Endothelial cell of umbilical vein (primary cell): ENCODE results near the gene ITGA2. TPM values are rescaled to one million over a fixed set of nuclear protein-coding genes. Genes with fewer than 3 reads are reported as not detected.
"Not testable (repeated sequence)": the region's sequence is repeated elsewhere in the genome, so short reads cannot be mapped to it uniquely, and the experiment has no call there.

Experiments
- BruUV-seq: library from RNA; stranded (reverse); fragments of 400-500 nt; replicated peaks from 2 replicates; lab custom pipeline; 2021; lab: Mats Ljungman, UMichigan
- CTCF ChIA-PET: fragments of 300-600, 350-600 bp; sonication (Branson Sonifier 250); formaldehyde crosslinking; loops from one replicate; lab custom pipeline; 2021; ENCODE audit warnings: antibody characterized with exemption, inconsistent platforms; lab: Charles Lee
- POLR2A ChIA-PET: fragments of 300-600, 350-600 bp; sonication (Branson Sonifier 250); formaldehyde crosslinking; loops from one replicate; lab custom pipeline; 2021; ENCODE audit warnings: antibody characterized with exemption, inconsistent platforms; lab: Charles Lee
- DNase-seq: peaks from one replicate; pipeline ENCODE4 v3.0.0-alpha.2; 2011; ENCODE audit warnings: low read depth, low spot score
- FAIRE-seq: peaks from 2 replicates; lab custom pipeline; 2011; peaks lifted over from hg19 to GRCh38; lab: Jason Lieb, UNC
- H2AFZ ChIP-seq: 2 replicates; pipeline ENCODE4 v1.6.0; 2012; ENCODE audit warnings: low read depth, low read length, control low read depth, inconsistent platforms
- H3K27ac ChIP-seq: 2 replicates; pipeline ENCODE4 v1.5.1; 2011; ENCODE audit warnings: low read depth, mild to moderate bottlenecking, control low read depth, low read length, moderate library complexity; ENCODE audit not compliant: insufficient read depth
- H3K27me3 ChIP-seq, 2 experiments: 2 replicates each; pipeline versions ENCODE4 v1.6.0 to v1.6.1; 2011; ENCODE audit warnings: low read length in 2 of 2, mixed read lengths in 1 of 2; ENCODE audit not compliant: control insufficient read depth in 2 of 2, insufficient read depth in 2 of 2
- H3K36me3 ChIP-seq, 2 experiments: 2 replicates in 1 of 2; 3 replicates in 1 of 2; pipeline ENCODE4 v1.5.1; 2011; ENCODE audit warnings: low read length in 2 of 2, mild to moderate bottlenecking in 1 of 2, moderate library complexity in 1 of 2; ENCODE audit not compliant: control insufficient read depth in 2 of 2, insufficient read depth in 2 of 2; ENCODE audit errors: extremely low read depth in 1 of 2
- H3K4me1 ChIP-seq: 3 replicates; pipeline ENCODE4 v1.5.1; 2011; ENCODE audit warnings: mild to moderate bottlenecking, low read length; ENCODE audit not compliant: control insufficient read depth, insufficient read depth; ENCODE audit errors: extremely low read depth
- H3K4me2 ChIP-seq: 2 replicates; pipeline ENCODE4 v1.6.1; 2011; ENCODE audit warnings: low read length, control low read depth, mixed read lengths; ENCODE audit not compliant: insufficient read depth
- H3K4me3 ChIP-seq, 3 experiments: fragments of 200-600 bp in 1 of 3; sonication (generic), shearing (Covaris generic) in 1 of 3; replicated peaks in 1 of 3; 2 replicates each; pipeline ENCODE4 v1.5.1; 2011 to 2016; ENCODE audit warnings: control low read depth in 3 of 3, low read length in 3 of 3, mild to moderate bottlenecking in 2 of 3, inconsistent platforms in 1 of 3, low read depth in 1 of 3, moderate library complexity in 1 of 3; ENCODE audit not compliant: insufficient read depth in 1 of 3
- H3K79me2 ChIP-seq: 2 replicates; pipeline ENCODE4 v1.6.0; 2012; ENCODE audit warnings: low read length, inconsistent platforms; ENCODE audit not compliant: control insufficient read depth, insufficient read depth
- H3K9ac ChIP-seq: replicated peaks from 2 replicates; pipeline ENCODE3; 2011; ENCODE audit warnings: low read length, control low read depth; ENCODE audit not compliant: insufficient read depth; ENCODE audit errors: extremely low read depth
- H3K9me1 ChIP-seq: replicated peaks from 3 replicates; pipeline ENCODE4 v1.6.0; 2011; ENCODE audit warnings: mild to moderate bottlenecking, low read length; ENCODE audit not compliant: control insufficient read depth, insufficient read depth; ENCODE audit errors: extremely low read depth
- H3K9me3 ChIP-seq: replicated peaks from 2 replicates; pipeline ENCODE4 v1.5.1; 2012; ENCODE audit warnings: low read length, inconsistent platforms; ENCODE audit not compliant: control insufficient read depth, insufficient read depth
- H4K20me1 ChIP-seq: replicated peaks from 2 replicates; pipeline ENCODE3; 2011; ENCODE audit warnings: mild to moderate bottlenecking, low read length; ENCODE audit not compliant: control insufficient read depth, insufficient read depth; ENCODE audit errors: extremely low read depth
- EZH2 ChIP-seq: IDR thresholded peaks from 2 replicates; pipeline ENCODE4 v1.6.1; 2012; ENCODE audit warnings: borderline replicate concordance, low read depth, mild to moderate bottlenecking, moderate library complexity, low read length, inconsistent platforms; ENCODE audit not compliant: severe bottlenecking
- FOS ChIP-seq: IDR thresholded peaks from 2 replicates; pipeline ENCODE4 v1.6.1; 2011; ENCODE audit warnings: mild to moderate bottlenecking, low read length, moderate library complexity, borderline replicate concordance; ENCODE audit not compliant: insufficient read depth
- GATA2 ChIP-seq: IDR thresholded peaks from 2 replicates; pipeline ENCODE4 v1.7.0; 2011; ENCODE audit warnings: low read depth, mild to moderate bottlenecking, moderate library complexity, mixed read lengths, low read length; ENCODE audit not compliant: insufficient read length, insufficient read depth
- JUN ChIP-seq: IDR thresholded peaks from 2 replicates; pipeline ENCODE4 v1.6.1; 2011; ENCODE audit warnings: borderline replicate concordance, low read depth; ENCODE audit not compliant: insufficient read length, insufficient read depth
- MYC ChIP-seq: IDR thresholded peaks from one replicate; pipeline ENCODE4 v1.6.1; 2011; ENCODE audit warnings: mild to moderate bottlenecking, low read depth, low read length
- POLR2A ChIP-seq: IDR thresholded peaks from 2 replicates; pipeline ENCODE4 v1.6.1; 2012; ENCODE audit warnings: low read depth, mild to moderate bottlenecking, control low read depth, low read length
- POLR2AphosphoS5 ChIP-seq: IDR thresholded peaks from 2 replicates; pipeline ENCODE4 v1.6.1; 2012; ENCODE audit warnings: low read depth, mild to moderate bottlenecking, control low read depth, low read length, moderate library complexity; ENCODE audit not compliant: insufficient read depth
- dilution Hi-C: fragments of 300-500 bp; cut with MboI; formaldehyde crosslinking; loops from one replicate; pipeline ENCODE4 v1.15.0; 2019; ENCODE audit warnings: low sequenced_read_pairs; ENCODE audit not compliant: extremely low pct_ligation_motif_present
- intact Hi-C: fragments of 100-400 bp; cut with micrococcal nuclease; formaldehyde crosslinking; loops from one replicate; pipeline ENCODE4 v1.10.0; 2022
- polyA plus RNA-seq, 4 experiments: library from polyadenylated mRNA; depleted of rRNA in 3 of 4; stranded (reverse) in 3 of 4; unstranded in 1 of 4; fragments of >200 nt; gene quantifications; 2 replicates each; pipeline versions ENCODE4 v1.2.1 to v1.2.3, GENCODE V29; 2011 to 2012; ENCODE audit warnings: missing spikeins in 1 of 4
- total RNA-seq: library from RNA; stranded (reverse); gene quantifications from 2 replicates; pipeline ENCODE4 v1.2.3, GENCODE V29; 2021
- TF ChIP-seq, protein P1 (sequence below), 2 donors: IDR thresholded peaks; 1 replicate in 1 of 2; 2 replicates in 1 of 2; pipeline ENCODE4 v1.5.1; 2011; ENCODE audit warnings: low read length in 2 of 2, mild to moderate bottlenecking in 2 of 2, moderate library complexity in 2 of 2, control low read depth in 1 of 2, inconsistent platforms in 1 of 2, low read depth in 1 of 2; ENCODE audit not compliant: insufficient read depth in 1 of 2; ENCODE audit errors: extremely low read depth in 1 of 2
- TF ChIP-seq, protein P2 (sequence below): IDR thresholded peaks from 2 replicates; pipeline ENCODE4 v1.6.1; 2011; ENCODE audit not compliant: insufficient read depth, insufficient read length

ITGA2 gene
- total and polyA plus RNA-seq, 2 donors (not counting 3 experiments of a cell fraction or from before 2014, with no cell fraction given): 11.2 to 62.3 TPM

DNA sequence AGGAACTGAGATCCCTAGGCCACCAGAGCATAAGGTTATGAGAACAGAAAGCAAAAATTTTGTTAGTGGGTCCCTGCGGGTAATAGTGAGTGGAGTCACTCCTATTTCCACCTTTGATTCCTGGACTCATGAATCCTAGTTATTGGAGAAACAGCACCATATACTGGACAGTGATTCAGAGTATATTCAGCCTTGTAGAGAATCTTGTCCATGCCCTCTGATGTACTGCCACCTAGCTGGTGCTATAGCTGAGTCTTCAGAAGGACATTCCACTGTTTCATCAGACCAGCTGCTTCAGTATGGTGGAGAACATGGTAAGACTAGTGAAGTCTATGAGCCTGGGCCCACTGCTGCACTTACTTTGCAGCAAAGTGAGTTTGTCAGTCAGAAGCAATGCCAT is 25.0 kb upstream of the ITGA2 start:
- FAIRE-seq: peak; percentile 73
- intact Hi-C loops (no loop called here), dilution Hi-C loops (no loop called here)
- H3K9me1 ChIP-seq: no peaks in the 10 kb centered on the region
- H3K27me3 ChIP-seq: no peaks in the 10 kb centered on the region
- no peak overlapping the region for H3K4me2 ChIP-seq
- H3K4me3 ChIP-seq: no peak overlapping the region
- no peak overlapping the region for H3K27ac ChIP-seq
- POLR2A ChIA-PET: no interaction called here
- no peaks in the 10 kb centered on the region for H3K36me3 ChIP-seq
- H4K20me1 ChIP-seq: no peaks in the 10 kb centered on the region
- CTCF ChIA-PET: interaction anchor here (0.8 to 1.9 kb wide), 10 partner anchors 10 to 300 kb away, joined by 3 to 9 read pairs (median 4); no protein-coding TSS in a partner anchor
- no peaks in the 10 kb centered on the region for H3K4me1 ChIP-seq
- no TSS peak for BruUV-seq
- TF ChIP-seq MYC (no peak), EZH2 (no peak), POLR2AphosphoS5 (no peak), POLR2A (no peak), JUN (no peak), FOS (no peak), GATA2 (no peak)
- TF ChIP-seq, protein P1, sequence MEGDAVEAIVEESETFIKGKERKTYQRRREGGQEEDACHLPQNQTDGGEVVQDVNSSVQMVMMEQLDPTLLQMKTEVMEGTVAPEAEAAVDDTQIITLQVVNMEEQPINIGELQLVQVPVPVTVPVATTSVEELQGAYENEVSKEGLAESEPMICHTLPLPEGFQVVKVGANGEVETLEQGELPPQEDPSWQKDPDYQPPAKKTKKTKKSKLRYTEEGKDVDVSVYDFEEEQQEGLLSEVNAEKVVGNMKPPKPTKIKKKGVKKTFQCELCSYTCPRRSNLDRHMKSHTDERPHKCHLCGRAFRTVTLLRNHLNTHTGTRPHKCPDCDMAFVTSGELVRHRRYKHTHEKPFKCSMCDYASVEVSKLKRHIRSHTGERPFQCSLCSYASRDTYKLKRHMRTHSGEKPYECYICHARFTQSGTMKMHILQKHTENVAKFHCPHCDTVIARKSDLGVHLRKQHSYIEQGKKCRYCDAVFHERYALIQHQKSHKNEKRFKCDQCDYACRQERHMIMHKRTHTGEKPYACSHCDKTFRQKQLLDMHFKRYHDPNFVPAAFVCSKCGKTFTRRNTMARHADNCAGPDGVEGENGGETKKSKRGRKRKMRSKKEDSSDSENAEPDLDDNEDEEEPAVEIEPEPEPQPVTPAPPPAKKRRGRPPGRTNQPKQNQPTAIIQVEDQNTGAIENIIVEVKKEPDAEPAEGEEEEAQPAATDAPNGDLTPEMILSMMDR (IDR thresholded peaks at IDR 0.05; ENCODE audit: extremely low read depth in 1 of 2, insufficient read depth in 1 of 2, low read depth in 1 of 2, low read length in 2 of 2): no peak
- TF ChIP-seq, protein P2, sequence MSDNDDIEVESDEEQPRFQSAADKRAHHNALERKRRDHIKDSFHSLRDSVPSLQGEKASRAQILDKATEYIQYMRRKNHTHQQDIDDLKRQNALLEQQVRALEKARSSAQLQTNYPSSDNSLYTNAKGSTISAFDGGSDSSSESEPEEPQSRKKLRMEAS: no peak
- no peaks in the 10 kb centered on the region for H3K9me3 ChIP-seq
- DNase-seq: no peak
- no peak overlapping the region for H3K9ac ChIP-seq
- H3K79me2 ChIP-seq: no peaks in the 10 kb centered on the region
- H2AFZ ChIP-seq: no peak overlapping the region

DNA sequence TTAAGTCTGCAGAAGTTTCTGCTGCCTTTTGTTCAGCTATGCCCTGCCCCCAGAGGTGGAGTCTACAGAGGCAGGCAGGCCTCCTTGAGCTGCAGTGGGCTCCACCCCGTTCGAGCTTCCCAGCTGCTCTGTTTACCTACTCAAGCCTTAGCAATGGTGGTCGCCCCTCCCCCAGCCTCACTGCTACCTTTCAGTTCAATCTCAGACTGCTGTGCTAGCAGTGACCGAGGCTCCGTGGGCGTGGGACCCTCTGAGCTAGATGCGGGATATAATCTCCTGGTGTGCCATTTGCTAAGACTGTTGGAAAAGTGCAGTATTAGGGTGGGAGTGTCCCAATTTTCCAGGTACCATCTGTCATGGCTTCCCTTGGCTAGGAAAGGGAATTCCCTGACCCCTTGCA is 13.0 kb upstream of the ITGA2 start:
- CTCF ChIA-PET: interaction anchor here (2.9 kb wide), 1 partner anchor 27 kb away, joined by 9 read pairs; no protein-coding TSS in a partner anchor
- H3K79me2 ChIP-seq, intact Hi-C loops, BruUV-seq, H3K4me1 ChIP-seq, H3K9me1 ChIP-seq, H3K9me3 ChIP-seq, H3K9ac ChIP-seq, H3K4me2 ChIP-seq, FAIRE-seq, H3K36me3 ChIP-seq, POLR2A ChIA-PET, H3K4me3 ChIP-seq, H4K20me1 ChIP-seq, DNase-seq, H3K27ac ChIP-seq, H2AFZ ChIP-seq, dilution Hi-C loops, H3K27me3 ChIP-seq: not testable (repeated sequence)
